HK-2 (cell line): ENCODE data around the gene SLC26A9.
"Not testable (repeated sequence)": the region's sequence is repeated elsewhere in the genome, so short reads cannot be mapped to it uniquely, and the experiment has no call there.

Experiments used
- DNase-seq: peaks from one replicate; pipeline ENCODE4 v3.0.0-alpha.2; 2018; ENCODE audit not compliant: unreplicated experiment

SLC26A9 gene

DNA sequence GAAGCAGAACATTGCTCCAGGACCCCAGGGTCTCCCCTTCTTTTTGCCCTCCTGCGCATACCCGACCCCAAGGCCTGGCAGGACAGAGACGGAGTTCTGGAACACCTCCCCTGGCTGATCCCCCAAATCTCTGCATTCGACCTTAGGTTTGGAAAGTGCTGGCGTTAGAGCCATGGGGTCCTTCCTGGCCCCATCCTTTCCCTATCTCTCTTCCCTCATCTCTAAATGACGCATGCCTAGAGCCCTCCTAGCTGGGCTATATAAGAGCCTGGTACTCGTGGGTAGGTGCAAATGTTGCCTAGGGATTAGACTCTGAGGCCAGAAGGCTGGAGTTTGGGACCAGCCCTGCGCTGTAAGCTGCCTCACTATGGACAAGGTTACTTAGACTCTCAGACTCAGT, 16.6 kb downstream of the SLC26A9 start:
- no peak for DNase-seq

DNA sequence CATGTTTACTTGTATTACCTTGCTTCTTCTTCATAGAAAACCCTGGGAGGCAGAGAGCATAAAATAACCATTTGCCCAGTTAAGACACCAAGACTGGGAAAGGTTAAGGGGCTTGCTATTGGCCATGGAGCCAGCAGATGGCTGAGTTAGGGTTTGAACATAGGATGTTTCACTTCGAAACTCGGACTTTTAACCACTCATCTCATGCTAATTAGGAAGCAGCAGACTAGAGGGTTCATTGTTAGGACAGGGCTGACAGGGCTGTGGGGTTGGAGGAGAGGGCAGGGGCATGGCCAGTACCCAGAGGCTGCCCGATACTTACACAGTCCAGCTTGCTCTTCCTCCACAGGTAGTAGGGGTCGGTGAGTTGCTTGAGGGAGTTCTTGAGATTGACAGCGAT, 17.0 kb downstream of the SLC26A9 start:
- no peak for DNase-seq

DNA sequence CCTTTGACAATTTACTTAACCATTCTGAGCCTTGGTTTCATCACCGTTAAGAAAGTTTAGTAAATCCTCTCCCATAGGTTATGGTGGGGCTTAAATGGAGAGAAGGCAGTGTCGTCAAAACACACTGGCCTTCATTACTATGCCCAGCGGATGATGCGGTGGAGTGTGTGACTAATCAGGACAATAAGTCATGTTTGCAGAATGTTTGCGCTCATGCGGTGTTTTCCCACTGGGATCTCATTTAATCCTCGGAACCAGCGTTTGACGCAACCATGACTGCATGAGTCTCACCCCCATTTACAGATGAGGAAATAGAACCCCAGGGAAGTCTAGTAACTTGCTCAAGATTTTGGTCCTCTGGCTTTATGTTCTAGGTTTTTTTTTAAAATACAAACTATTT, 17.5 kb downstream of the SLC26A9 start:
- peak; percentile 72 for DNase-seq

DNA sequence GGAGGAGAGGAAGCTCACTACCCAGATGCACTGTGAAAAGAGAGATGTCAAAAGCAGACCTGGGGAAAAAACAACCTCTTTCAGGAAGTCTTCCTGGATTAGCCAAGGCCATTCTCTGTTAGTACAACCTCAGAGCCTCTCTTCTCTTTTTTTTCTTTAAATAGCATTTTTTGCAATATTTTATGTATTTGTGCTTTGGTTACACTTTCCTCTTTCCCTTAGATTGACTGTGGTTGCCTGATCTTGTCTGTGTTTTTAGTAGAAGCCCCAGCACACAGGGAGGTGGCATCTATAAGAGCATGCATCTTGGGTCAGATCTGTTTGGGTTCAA, 18.8 kb downstream of the SLC26A9 start:
- no peak for DNase-seq

DNA sequence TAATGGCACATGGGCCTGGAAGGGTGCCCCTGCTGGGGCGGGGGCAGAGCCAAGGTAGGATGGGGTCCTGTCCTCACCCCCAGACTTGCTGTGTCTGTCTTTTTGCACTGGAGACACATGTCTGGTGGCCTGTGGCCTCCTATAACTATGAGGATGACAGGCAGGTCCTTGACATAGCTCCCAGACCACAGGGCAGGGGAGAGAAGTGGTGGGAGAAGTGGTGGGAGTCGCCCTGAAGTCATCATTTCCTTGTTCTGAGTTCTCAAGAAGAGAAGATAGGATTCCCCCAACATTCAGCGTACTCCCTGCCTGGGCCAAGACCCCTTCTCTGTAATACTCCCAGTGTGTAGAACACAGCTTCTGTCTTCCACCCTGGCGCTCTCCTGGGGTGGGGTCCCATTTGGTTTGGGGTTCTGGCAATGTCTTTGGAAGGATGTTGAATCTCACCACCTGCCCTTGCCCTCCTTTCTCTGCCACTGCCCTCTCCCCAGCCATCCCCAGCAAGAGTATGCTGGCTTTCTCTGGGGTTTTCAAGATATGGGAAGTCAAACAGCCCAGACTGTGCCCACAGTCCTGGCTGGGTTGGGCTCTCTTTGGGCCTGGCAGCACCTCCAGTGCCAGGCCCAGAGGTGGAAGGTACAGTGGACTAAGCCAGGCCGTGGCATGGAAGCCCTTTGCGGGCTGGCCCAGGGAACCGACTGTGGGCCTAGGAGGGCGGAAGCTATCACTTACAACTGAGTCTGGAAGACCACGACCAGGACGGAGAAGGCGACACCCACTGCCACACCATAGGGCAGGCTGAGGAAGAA, 19.4 kb downstream of the SLC26A9 start:
- no peak for DNase-seq

DNA sequence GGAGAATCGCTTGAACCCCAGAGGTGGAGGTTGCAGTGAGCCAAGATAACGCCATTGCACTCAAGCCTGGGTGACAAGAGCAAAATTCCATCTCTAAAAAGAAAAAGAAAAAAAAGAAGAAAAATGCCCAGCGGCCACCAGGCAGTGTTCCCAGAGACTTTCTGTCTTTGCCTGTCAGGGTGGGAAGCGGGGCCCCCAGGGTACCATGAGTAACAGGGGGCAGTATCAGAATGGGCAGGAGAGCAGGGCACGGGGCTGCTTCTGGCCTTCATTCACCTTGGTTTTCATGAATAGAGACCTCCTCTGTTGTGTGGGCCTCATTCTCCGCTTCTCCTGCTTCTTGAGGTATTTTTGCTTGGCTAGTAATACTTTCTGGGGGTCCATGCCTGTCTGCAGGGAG, 20.4 kb downstream of the SLC26A9 start:
- DNase-seq = no peak

DNA sequence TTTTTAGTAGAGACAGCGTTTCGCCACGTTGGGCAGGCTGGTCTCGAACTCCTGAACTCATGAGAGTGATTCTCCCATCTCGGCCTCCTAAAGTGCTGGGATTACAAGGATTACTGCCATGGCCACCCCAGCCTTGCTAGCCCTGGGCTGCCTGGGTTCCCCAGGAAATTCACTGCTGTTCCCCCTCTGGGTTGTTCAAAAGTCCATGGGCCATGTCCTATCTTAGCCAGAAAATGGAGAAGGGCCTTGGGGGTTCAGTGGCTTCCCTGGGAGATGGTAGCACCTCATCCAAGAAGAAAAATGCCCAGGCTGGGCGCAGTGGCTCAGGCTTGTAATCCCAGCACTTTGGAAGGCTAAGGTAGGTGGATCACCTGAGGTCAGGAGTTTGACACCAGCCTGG, 20.9 kb downstream of the SLC26A9 start:
- DNase-seq = no peak

DNA sequence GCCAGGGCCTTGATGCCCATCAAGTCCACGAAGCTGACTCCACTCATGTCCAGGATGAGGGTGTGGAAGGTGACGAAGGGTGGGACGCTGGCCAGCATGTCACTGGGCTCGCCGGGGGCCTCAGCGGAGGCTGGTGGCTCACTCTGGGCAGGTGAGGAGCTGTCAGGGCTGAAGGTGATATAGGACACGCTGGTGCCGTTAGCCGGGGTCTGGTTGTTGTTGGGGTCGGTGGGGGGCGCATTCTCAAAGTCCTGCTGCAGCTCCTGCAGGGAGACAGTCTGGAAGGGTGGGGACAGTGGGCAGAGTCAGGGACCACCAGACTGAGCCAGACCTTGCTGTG, 21.7 kb downstream of the SLC26A9 start:
- no peak for DNase-seq

DNA sequence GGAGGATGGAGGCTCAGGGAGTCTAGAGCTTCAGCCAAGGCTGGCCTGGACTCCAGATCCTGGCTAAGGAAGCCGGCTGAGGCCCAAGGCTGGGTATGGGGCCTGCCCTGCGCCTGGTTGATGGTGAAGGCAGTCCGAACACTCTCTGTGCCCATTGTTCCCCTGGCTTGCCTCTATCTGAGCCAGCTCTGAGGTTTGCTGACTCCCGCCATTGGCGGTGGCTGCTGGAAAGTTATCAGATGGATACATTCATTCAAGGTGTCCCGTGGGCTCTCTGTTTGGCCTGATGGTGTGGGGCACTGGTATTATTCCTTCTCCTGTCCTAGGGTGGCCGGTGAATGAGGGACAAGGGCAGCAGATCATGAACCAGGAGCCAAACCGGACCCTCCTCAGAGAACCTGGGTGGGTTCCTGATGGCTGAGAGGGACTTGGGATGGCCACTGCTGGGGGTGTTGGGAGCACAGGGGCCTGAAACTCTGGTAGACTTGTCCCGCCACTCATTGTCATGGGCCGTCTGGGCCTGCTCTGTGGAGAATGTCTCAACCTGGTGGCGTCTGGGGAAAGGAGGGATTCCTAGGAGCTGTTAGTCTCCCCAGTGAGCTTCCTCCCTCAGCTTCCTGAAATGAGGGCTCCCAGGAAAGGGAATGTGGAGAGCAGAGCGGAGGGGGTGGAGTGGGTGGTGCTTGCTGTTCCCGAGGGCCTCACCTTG, 22.2 kb downstream of the SLC26A9 start:
- no peak for DNase-seq

DNA sequence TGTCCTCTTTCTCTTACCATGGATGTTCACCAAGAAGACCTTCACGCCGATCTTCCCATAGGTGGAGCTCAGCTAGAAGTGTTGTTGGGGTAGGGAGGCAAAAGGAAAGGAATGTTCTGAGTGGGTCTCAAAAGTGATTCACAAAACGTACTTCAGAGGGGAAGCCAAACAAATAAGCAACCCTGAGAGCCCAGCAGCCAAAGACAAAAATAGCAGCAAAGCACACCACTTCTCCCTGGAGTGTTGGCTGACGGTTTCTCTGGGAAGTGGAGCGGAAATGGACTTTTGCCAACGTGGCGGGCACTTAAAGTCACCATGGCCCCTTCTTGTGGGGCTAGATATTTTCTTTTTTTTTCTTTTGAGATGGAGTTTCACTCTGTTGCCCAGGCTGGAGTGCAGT, 23.1 kb downstream of the SLC26A9 start:
- DNase-seq = no peak

DNA sequence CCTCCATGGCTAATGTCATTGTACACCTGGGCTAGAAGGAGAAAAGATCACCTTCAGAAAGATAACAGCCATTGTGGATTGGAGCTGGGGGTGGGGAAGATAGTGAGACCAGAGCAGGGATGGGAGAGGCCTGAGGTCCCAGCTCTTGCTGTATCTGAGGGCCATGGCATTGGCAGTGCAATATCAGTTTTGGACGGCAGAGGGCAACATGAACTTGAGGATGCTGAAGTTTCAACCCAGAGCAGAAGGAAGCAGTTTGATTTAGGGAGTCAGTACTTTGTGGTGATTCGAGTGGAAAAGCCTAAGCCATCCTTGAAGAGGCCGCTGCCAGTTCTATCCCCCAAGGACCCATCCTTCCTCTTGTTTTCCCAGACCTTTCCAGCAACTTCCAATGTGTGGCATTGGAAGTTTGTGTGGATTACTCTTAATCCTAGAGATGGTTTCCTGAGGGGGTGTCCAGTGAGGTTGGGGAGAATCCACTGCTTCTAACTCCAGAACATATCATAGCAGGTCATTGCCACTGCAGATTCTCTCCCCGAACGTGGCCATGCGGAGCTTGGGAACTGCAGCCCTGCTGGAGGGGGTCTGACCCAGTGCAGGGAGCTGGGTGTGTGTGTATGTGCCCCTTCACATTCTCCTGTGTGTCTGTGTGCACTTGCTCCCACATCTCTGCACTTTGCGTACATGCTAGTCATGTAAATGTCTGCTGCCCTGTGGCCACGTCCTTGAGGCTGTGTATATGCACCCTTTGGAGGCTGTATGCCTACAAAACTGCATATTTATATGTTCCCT, 24.1 kb downstream of the SLC26A9 start:
- peak; percentile 79 for DNase-seq

DNA sequence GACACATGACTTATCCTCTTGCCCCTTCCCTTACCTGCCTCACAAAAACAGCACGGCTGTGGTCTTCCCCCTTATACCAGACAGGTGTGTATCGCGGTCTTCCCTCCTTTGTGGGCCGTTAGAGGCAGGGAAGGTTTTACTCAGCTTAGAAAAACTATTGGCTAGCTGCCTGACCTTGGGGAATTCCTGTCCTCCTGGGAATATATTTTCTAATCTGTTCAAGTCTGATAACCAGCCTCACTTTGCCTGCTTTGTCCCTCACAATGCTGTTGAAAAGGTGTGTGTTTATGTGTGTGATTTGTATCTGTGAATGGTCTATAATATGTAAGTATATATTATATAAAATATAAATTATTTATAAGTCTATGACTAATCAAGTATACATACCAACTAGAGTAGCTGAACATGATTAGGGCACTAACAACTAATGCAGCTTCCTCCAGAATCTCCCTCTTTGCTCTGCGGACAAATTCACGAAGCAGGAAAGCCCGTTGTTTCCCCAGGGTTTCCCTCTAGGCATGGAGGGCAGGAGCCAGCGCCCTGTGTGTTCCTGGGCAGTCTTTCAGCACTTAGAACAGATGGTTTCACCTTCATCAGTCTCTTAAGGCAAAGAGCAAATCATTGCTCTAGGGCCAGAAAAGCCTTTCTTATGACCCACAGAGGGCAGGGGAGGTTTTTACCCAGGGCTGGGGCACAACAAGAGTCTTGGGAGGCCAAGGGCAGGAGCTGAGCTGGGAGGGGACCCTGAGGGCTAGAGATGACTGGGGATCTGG, 25.6 kb downstream of the SLC26A9 start:
- no peak for DNase-seq

DNA sequence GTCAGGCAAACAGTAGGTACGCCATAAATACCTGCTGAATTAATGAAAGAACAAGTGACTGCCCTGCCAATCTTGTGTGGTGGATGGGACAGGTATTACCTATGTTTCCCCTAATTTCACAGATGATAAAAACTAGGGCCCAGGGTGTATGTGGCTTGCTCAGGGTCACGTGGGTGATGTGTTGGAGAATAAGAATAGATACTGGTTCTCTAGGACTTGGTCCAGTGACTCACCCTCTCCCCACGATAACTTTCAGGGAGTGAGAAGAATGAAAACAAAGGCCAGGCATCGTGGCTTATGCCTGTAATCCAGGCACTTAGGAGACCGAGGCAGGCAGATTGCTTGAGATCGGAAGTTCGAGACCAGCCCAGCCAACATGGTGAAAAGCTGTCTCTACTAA, 26.7 kb downstream of the SLC26A9 start:
- no peak for DNase-seq

DNA sequence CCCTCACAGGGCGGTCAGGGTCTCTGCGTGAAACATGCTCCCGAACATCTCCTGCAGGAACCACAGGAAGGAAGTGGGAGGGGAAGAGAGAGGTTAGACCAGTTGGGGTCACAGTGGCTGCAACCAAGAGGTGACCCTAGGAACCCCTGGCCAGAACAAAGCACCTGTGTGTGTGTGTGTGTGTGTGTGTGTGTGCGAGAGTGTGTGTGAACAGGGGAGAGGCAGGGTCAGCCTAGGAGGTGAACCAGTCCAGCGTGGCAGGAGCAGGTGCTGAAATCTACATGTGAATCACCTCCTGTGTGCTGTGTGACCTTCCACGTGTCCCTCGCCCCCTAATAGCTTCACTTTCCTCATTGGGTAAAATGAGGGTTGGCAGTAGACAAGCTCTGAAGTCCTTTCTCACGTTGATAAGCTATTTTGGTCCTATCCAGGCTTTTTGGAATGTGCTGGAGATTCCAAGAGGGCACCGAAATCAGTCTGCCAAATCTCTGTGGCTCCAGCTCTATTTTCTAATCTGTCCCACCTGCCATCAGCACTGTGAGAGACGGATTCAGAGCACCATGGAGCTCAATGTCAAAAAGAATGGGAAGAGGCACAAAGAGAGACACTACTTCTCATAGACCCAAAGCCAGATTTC, 27.8 kb downstream of the SLC26A9 start:
- no peak for DNase-seq

DNA sequence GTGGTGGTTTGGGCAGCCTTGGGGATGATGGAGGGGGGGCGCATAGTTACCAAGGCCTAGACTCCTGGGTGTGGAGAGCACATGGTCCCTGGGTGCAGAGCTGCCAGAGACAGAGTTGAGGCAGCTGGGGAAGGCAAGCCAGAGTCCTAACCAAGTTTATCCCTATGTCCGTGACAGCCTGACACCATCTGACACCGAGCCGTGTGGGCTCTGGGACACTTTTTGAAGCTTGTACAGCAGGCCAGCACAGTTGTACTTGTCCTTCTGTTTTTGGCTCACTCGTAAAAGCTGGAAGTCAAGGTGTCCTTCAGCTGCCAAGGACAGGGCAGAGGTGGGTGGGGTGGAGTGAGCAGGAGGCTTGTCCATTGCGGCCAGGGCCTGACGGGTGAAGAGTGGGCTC, 28.5 kb downstream of the SLC26A9 start:
- DNase-seq = no peak

DNA sequence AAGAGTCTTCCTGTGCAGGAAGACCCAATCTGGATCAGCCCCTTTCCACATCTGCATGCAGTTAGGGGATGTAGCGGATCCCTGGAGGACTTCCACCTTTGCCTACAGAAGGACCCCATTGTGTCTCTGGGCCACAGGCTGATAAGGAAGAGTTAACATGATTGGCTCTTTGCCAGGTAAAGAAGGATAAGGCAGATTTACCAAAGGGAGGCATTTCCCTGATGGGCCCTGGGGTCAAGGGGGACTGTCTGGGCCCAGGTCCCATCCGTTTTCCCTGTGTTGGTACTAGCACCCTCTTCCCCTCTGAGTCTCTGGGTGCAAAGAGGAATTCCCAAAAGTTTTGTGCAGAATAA, 29.1 kb downstream of the SLC26A9 start:
- no peak for DNase-seq

DNA sequence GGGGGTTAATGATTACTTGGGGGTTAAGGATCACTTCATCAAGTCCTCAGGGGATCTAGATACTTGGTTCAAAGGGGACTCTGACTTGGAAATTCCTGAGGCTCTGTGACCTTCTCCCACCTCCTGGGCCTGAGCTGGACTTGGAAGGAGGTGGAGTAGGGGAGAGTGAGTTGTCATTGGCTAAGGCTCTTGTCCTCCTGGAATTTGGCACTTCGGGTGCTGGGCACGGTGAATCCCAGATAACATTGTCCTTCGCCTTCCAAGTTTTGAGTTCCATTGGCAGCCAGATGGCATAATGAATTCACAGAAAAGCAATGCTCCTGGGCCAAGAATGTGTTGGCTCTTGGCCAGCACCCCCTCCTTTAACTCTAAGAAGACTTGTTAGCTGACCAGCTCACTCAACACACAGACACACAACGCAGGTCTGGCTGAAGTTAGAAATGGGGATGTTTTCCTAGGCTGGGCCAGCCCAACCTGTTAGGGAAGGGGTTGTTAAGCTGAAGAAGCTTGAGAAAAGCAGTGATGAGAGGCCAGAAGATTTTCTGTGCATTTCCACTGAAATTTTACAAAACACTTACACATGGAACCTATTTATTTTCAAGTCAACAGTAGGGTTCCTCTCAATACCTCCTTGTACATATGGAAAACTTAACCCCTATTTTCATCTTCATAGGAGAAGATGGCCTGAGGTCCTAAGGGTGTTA, 29.7 kb downstream of the SLC26A9 start:
- DNase-seq = no peak

DNA sequence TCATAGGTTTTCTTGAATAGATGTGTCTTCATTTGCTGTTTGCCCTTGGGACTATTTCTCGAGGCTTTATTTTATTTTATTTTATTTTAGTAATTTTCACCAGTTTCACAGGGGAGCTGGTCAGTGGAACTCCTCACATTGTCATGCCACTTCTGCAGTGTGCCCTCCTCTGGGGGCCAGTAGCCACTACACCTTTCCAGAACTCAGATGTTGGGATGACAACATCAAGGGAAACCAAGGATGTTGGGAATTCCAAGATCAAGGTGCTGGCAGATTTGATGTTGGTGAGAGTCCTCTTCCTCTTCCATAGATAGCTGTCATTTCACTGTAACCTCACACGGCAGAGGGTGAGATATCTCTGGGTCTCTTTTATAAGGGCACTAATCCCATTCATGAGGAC, 35.5 kb downstream of the SLC26A9 start:
- peak; percentile 42 for DNase-seq

DNA sequence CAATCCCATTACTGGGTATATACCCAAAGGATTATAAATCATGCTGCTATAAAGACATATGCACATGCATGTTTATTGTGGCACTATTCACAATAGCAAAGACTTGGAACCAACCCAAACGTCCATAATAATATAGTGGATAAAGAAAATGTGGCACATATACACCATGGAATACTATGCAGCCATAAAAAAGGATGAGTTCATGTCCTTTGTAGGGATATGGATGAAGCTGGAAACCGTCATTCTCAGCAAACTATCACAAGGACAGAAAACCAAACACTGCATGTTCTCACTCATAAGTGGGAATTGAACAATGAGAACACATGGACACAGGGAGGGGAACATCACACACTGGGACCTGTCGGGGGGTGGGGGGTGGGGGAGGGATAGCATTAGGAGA, 38.2 kb downstream of the SLC26A9 start:
- not testable (repeated sequence) for DNase-seq

DNA sequence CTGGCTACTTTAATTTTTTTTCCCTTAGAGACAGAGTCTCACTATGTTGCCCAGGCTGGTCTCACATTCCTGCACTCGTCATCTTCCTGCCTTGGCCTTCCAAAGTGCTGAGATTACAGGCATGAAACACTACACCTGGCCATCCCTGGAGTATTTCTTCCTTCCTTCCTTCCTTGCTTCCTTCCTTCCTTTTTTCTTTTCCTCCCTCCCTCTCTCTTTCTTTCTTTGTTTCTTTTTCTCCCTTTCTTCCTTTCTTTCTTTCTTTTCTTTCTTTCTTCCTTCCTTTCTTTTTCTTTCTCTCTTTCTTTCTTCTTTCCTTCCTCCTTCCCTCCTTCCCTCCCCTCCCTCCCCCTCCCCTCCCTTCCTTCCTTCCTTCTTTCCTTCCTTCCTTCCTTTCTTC, 46.9 kb downstream of the SLC26A9 start:
- DNase-seq = no peak

DNA sequence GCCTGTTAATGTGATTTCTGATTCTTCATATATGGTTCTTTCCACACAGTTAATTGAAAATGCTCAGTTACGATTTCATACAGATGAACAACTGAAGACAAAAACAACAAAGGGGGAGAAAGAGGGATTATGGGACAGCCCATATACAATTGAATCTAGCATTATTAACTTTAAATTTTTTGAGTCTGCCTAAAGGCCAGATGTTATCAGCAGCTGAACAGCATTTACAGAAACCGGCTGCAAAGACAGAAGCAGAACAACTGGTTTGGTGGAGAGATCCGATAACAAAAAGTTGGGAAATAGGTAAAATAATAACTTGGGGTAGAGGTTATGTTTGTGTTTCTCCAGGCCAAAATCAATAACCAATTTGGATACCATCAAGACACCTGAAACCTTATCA, 49.1 kb downstream of the SLC26A9 start:
- not testable (repeated sequence) for DNase-seq
